GM10248 (cell line): Measurements from ENCODE around the gene ASIP.
"Not testable (repeated sequence)": the region's sequence is repeated elsewhere in the genome, so short reads cannot be mapped to it uniquely, and the experiment has no call there.

Source experiments
- CTCF ChIA-PET: fragments of 300-600 bp; sonication (Branson Sonifier 250); formaldehyde crosslinking; extraction: SDS; loops from one replicate; lab custom pipeline; 2021; ENCODE audit warnings: antibody characterized with exemption; lab: Yijun Ruan, JAX
- POLR2A ChIA-PET: fragments of 350-650 bp; sonication (Branson Sonifier 250); formaldehyde crosslinking; extraction: SDS; loops from one replicate; lab custom pipeline; 2020; ENCODE audit warnings: antibody characterized with exemption; lab: Yijun Ruan, JAX
- DNase-seq: peaks from one replicate; pipeline ENCODE4 v3.0.0; 2012; ENCODE audit errors: extremely low spot score
- TF ChIP-seq, protein P1 (sequence below): IDR thresholded peaks from 2 replicates; pipeline ENCODE4 v1.5.1; 2012; ENCODE audit warnings: mild to moderate bottlenecking, low read depth; ENCODE audit errors: extremely low read depth, missing control alignments, control extremely low read depth

ASIP gene

GRCh38 chr20:34296468-34296867 lies 55.2 kb downstream of the ASIP start:
- TF ChIP-seq, protein P1, sequence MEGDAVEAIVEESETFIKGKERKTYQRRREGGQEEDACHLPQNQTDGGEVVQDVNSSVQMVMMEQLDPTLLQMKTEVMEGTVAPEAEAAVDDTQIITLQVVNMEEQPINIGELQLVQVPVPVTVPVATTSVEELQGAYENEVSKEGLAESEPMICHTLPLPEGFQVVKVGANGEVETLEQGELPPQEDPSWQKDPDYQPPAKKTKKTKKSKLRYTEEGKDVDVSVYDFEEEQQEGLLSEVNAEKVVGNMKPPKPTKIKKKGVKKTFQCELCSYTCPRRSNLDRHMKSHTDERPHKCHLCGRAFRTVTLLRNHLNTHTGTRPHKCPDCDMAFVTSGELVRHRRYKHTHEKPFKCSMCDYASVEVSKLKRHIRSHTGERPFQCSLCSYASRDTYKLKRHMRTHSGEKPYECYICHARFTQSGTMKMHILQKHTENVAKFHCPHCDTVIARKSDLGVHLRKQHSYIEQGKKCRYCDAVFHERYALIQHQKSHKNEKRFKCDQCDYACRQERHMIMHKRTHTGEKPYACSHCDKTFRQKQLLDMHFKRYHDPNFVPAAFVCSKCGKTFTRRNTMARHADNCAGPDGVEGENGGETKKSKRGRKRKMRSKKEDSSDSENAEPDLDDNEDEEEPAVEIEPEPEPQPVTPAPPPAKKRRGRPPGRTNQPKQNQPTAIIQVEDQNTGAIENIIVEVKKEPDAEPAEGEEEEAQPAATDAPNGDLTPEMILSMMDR, result no peak
- POLR2A ChIA-PET, result no interaction called here
- CTCF ChIA-PET, result interaction anchor here (1.2 to 3.4 kb wide), 2 partner anchors 16 to 27 kb away, joined by 3 to 31 read pairs; no protein-coding TSS in a partner anchor
- DNase-seq, result no peak

- DNase-seq, POLR2A ChIA-PET: not testable (repeated sequence)
- CTCF ChIA-PET, result interaction anchor here (1.2 to 2.8 kb wide), 2 partner anchors 11 to 15 kb away, joined by 3 to 10 read pairs; no protein-coding TSS in a partner anchor
Measured at GRCh38 chr20:34298294-34298784, 57.1 kb downstream of the ASIP start.

- no peak for DNase-seq
- TF ChIP-seq, protein P1, result no peak
- POLR2A ChIA-PET, result no interaction called here
- CTCF ChIA-PET, result interaction anchor here (0.9 to 2.8 kb wide), 5 partner anchors 10 to 470 kb away, joined by 3 to 18 read pairs (median 4); no protein-coding TSS in a partner anchor
Measured at GRCh38 chr20:34299556-34300255, 58.5 kb downstream of the ASIP start.

DNA sequence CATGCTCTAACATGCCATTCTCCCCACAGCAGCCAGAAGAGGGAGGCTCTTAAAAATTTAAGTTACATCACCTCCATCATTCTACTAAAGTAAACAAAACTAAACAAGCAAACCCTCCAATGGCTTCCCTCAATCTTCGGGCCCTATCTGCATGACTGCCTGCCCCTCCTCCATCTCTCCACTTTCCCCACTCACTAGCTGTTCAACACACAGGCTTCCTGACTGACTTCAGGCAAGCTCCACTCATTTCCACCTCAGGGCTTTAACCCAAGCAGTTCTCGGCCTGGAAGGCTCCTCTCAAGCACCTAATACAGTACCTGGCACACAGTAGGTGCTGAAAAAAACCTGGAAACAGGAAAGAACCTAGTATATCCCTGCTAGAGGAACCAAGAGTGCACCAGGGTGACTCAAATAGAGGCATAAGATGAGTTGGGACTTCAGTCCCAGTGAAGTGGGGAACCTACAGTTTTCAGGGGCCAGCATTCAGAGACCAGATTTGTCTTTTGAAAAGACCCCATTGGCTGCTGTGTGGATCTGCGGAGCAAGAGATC lies 59.1 kb downstream of the ASIP start:
- CTCF ChIA-PET, result interaction anchor here (0.9 to 2.8 kb wide), 4 partner anchors 12 to 469 kb away, joined by 3 to 18 read pairs (median 7); no protein-coding TSS in a partner anchor
- DNase-seq, result no peak
- TF ChIP-seq, protein P1, result no peak
- POLR2A ChIA-PET, result no interaction called here

GRCh38 chr20:34300809-34301586 lies 59.8 kb downstream of the ASIP start:
- ChIA-PET CTCF (interaction anchor here (0.7 to 2.7 kb wide), 4 partner anchors 11 to 469 kb away, joined by 3 to 18 read pairs (median 4); no protein-coding TSS in a partner anchor), POLR2A (interaction anchor here (0.6 kb wide), 1 partner anchor 62 kb away, joined by 6 read pairs; the partner anchor contains the start of gene ITCH)
- TF ChIP-seq, protein P1, result no peak
- no peak for DNase-seq

DNA sequence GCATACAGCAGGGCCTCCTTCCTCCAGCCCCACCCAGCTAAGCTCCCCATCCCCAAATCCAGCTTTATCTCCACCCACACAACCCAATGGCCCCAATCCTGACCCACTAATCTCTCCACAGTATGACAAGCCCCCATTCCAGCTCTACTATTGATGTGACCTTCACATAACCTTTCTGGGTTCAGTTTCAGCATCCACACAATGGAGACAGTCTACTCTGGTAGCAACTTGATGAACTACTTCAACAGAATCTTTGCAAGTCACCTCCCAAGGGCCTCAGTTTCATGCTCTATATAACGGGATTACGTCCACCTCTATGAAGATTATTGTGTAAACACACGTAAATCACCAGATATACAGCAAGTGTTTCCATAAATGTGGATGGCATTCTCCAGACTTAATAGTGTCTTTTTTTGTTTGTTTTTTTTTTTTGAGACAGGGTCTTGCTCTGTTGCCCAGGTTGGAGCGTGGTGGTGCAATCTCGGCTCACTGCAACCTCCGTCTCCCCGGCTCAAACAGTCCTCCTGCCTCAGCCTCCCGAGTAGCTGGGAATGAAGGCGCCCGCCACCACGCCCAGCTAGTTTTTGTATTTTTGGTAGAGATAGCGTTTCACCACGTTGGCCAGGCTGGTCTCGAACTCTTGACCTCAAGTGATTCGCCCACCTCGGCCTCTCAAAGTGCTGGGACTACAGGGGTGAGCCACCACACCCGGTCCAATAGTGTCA lies 60.5 kb downstream of the ASIP start:
- ChIA-PET POLR2A (interaction anchor here (0.6 to 1.0 kb wide), 2 partner anchors 61 to 216 kb away, joined by 3 to 6 read pairs; partner anchors contain the start of gene ITCH), CTCF (interaction anchor here (0.7 to 2.7 kb wide), 8 partner anchors 11 to 468 kb away, joined by 3 to 21 read pairs (median 3); no protein-coding TSS in a partner anchor)
- DNase-seq, result no peak
- TF ChIP-seq, protein P1, result no peak
